Activated naive CD8-positive, alpha-beta T cell (primary cell): ENCODE results near the gene KBTBD6.
"Not testable (repeated sequence)": the region's sequence is repeated elsewhere in the genome, so short reads cannot be mapped to it uniquely, and the experiment has no call there.

ENCODE experiments used
- H3K27ac Mint-ChIP-seq: one replicate; pipeline ENCODE4 v1.8.0; 2021; ENCODE audit warnings: mixed read lengths
- H3K27me3 Mint-ChIP-seq: one replicate; pipeline ENCODE4 v1.8.0; 2021; ENCODE audit warnings: mixed read lengths
- H3K36me3 Mint-ChIP-seq: one replicate; pipeline ENCODE4 v1.8.0; 2021; ENCODE audit warnings: mixed read lengths
- H3K4me1 Mint-ChIP-seq: one replicate; pipeline ENCODE4 v1.8.0; 2021; ENCODE audit warnings: low read depth, mixed read lengths
- H3K4me3 Mint-ChIP-seq: one replicate; pipeline ENCODE4 v1.8.0; 2021; ENCODE audit warnings: mild to moderate bottlenecking, mixed read lengths
- H3K9me3 Mint-ChIP-seq: one replicate; pipeline ENCODE4 v1.8.0; 2021; ENCODE audit warnings: low read depth, mixed read lengths

KBTBD6 gene

GRCh38 chr13:41145136-41145908, 12.7 kb upstream of the KBTBD6 start:
- no peaks in the 10 kb centered on the region for H3K27me3 Mint-ChIP-seq
- no peak overlapping the region for H3K27ac Mint-ChIP-seq
- peaks cover 32% of the 10 kb centered on the region for H3K36me3 Mint-ChIP-seq
- H3K4me3 Mint-ChIP-seq = no peak overlapping the region
- no peaks in the 10 kb centered on the region for H3K4me1 Mint-ChIP-seq
- peaks cover 25% of the 10 kb centered on the region for H3K9me3 Mint-ChIP-seq

GRCh38 chr13:41144576-41144975, 12.0 kb upstream of the KBTBD6 start:
- Mint-ChIP-seq H3K4me1 (peaks cover 3% of the 10 kb centered on the region), H3K27ac (no peak overlapping the region)

DNA sequence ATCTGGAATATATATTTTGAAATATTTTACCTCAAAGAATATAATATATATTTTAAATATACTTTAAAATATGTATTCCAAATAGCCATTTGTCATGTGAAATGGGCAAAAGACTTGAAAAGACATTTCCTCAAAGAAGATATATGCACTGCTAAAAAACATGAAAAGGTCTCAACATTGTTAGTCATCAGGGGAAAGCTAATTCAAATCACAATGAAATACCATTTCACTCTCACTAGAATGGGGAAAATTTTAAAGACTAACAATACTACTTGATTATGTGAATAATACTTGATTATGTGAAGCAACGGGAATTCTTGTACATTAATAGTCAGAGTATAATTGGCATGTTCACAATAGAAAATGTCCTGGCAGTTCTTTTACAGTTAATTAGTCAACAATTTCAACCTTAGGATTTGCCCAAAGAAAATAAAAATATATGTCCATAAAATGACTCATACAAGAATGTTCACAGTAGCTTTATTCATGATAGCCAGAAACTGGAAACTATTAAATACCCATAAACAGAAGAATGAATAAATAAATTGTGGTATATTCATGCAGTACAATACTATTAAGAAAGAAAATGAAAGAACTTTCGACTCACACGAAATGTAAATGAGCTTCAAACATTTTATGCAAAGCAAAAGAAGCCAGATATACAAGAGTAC, 6.8 kb upstream of the KBTBD6 start:
- Mint-ChIP-seq H3K27ac (peak overlapping the region; percentile 50), H3K9me3 (no peaks in the 10 kb centered on the region), H3K36me3 (peaks cover 10% of the 10 kb centered on the region), H3K4me3 (no peak overlapping the region), H3K4me1 (peaks cover 6% of the 10 kb centered on the region), H3K27me3 (no peaks in the 10 kb centered on the region)

More at GRCh38 chr13:41144576-41144975, 12.0 kb upstream of the KBTBD6 start:
- Mint-ChIP-seq H3K4me3 (no peak overlapping the region), H3K36me3 (peaks cover 26% of the 10 kb centered on the region), H3K9me3 (peaks cover 18% of the 10 kb centered on the region), H3K27me3 (no peaks in the 10 kb centered on the region)

DNA sequence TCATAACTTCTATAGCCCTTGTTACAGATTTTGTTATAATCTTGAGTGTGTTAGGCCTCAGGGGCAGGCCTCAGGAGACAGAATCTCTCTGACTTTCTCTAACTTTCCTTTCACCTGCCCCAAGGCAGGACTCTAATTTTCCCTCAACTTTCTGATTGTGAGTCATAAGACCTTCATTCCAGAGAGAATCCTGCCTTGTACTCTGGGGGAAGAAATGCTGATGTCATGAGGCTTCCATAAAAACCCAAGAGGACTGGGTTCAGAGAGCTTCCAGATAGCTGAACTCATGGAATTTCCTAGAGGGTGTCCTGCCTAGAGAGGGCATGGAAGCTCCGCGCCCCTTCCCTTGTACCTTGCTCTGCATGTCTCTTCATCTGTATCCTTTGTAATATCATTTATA, 5.3 kb upstream of the KBTBD6 start:
- H3K27me3 Mint-ChIP-seq = no peaks in the 10 kb centered on the region
- H3K4me3 Mint-ChIP-seq = no peak overlapping the region
- H3K4me1 Mint-ChIP-seq = peaks cover 17% of the 10 kb centered on the region
- H3K27ac Mint-ChIP-seq = no peak overlapping the region
- H3K9me3 Mint-ChIP-seq = no peaks in the 10 kb centered on the region
- H3K36me3 Mint-ChIP-seq = peaks cover 13% of the 10 kb centered on the region

DNA sequence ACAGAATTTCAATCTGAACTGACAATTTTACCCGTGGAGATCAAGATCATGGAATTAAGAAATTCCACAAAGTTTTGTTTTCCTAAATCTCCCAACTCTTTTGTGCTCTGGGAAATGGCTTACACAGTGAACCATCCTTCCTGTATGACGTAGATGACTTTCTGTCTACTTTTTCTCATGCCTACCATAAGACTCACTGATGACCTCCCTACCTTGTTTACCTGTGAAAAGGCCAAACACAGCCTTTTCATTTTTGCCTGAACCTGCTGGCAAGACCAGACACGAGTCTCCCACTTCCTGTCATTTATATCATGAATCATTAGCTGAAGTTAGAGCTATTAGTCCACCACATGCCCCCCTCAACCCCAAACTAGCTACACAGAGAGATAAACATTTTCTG, 4.6 kb upstream of the KBTBD6 start:
- Mint-ChIP-seq H3K27ac (no peak overlapping the region), H3K36me3 (peaks cover 13% of the 10 kb centered on the region)

DNA sequence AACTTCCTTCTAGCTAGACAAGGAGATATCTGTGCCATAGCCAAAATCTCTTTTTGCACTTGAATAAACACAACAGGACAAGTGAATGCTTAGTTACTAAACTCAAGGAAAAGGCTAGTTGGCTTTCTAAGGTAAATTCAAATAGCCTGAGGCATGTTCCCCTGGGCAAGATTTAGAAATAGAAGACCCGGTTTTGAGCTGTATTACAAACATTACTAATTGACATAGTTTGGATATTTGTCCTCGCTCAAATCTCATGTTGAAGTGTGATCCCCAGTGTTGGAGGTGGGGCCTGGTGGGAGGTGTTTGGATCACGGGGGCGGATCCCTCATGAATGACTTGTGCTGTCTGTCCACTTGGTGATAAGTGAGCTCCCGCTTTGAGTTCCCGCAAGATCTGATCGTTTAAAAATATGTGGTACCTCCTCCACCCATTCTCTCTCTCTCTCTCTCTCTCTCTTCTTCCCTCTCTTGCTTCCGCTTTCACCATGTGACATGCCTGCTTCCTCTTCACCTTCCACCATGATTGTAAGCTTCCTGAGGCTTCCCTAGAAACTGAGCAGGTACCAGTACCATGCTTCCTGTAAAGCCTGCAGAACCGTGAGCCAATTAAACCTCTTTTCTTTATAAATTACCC, 3.9 kb upstream of the KBTBD6 start:
- Mint-ChIP-seq H3K27me3 (no peaks in the 10 kb centered on the region), H3K27ac (no peak overlapping the region)

More for the DNA sequence above, 4.6 kb upstream of the KBTBD6 start:
- Mint-ChIP-seq H3K9me3 (no peaks in the 10 kb centered on the region), H3K4me1 (peaks cover 24% of the 10 kb centered on the region), H3K4me3 (no peak overlapping the region), H3K27me3 (no peaks in the 10 kb centered on the region)

DNA sequence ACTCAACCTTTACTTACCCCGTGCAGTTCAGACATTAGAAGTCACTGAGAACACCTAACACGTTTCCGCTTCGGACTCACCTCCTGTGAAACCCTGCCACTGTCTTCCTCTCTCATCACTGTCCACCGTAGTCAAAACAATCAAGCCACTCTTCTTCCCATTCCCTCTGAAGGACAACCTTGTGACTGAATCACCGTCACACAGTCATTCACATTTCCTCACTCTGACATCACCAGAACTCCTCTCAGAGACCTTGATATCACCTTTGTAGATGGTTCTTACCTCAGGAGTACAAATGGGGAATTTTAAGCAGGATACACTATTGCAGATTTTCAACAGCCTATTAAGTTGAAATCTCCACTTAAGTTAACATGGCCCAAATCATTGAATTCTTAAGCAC, 1.3 kb upstream of the KBTBD6 start:
- H3K9me3 Mint-ChIP-seq = no peaks in the 10 kb centered on the region
- no peaks in the 10 kb centered on the region for H3K27me3 Mint-ChIP-seq
- peak overlapping the region; percentile 86 for H3K27ac Mint-ChIP-seq
- peak overlapping the region; percentile 99 for H3K4me3 Mint-ChIP-seq
- peaks cover 18% of the 10 kb centered on the region for H3K36me3 Mint-ChIP-seq
- H3K4me1 Mint-ChIP-seq = peaks cover 40% of the 10 kb centered on the region

More for the DNA sequence above, 3.9 kb upstream of the KBTBD6 start:
- H3K4me3 Mint-ChIP-seq = no peak overlapping the region
- H3K9me3 Mint-ChIP-seq = no peaks in the 10 kb centered on the region
- peaks cover 29% of the 10 kb centered on the region for H3K4me1 Mint-ChIP-seq
- H3K36me3 Mint-ChIP-seq = peaks cover 13% of the 10 kb centered on the region

DNA sequence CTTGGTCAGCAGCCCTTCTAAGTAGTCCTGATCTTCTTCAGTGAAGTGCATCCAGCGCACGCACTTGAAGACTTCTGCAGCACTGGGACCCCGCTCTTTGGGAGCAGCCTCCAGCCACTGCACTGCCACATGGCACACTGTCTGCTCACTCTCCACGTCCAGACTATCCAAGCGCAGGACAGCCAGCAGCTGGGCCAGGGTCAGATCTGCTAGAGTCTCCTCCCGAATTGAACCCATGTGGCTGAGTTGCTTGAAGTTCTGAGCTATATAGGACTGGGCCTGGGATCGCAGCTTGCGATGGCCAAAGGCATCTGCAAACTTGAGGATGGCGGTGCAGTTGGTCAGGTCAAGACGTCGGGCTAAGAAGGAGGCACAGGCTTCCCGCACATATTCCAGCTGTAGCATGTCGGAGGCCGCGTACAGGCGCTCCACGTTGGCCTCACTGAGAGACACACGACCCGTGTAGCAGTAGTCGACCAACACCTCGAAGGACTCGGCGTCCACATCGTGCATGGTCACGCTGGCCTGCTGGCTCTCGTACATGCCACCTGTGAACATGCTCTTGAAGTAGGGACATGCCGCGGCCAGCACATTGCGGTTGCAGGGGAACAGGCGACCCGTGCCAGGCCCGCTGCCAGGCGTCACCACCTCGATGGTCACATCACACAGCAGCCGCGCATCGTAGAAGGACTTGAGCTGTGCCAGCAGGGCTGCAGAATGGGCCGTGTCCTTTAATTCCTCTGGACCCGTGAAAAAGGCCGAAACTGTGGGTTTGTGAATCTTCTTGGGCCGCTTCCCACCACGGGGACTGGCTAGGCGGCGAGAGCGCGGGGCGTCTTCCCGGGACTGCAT, 716 bp downstream of the KBTBD6 start:
- not testable (repeated sequence) for H3K9me3 Mint-ChIP-seq, H3K27me3 Mint-ChIP-seq
- peaks cover 17% of the 10 kb centered on the region for H3K36me3 Mint-ChIP-seq
- H3K4me1 Mint-ChIP-seq = peaks cover 52% of the 10 kb centered on the region
- H3K27ac Mint-ChIP-seq = peak overlapping the region; percentile 97
- peak overlapping the region; percentile 99 for H3K4me3 Mint-ChIP-seq

DNA sequence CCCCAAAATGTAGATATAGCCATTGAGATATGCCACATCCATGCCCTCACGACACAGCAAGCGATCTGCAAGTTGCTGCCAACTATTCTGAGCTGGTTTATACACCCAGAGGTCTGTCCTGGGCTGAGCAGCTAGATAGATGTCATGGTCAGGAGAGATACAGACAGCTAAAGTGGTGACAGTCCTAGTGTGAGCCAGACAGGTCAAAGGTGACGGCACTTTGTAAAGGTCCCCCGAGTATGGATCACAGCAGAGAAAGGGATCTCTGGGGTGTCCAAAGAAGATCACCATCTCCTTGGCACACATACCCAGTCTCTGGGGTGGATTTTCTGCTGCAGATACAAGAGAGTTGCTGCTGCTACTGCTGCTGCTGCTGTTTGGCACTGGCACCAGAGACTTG, 1.4 kb downstream of the KBTBD6 start:
- Mint-ChIP-seq H3K4me1 (peaks cover 52% of the 10 kb centered on the region), H3K36me3 (peaks cover 16% of the 10 kb centered on the region), H3K27ac (peak overlapping the region; percentile 47), H3K4me3 (peak overlapping the region; percentile 99)
- not testable (repeated sequence) for H3K9me3 Mint-ChIP-seq, H3K27me3 Mint-ChIP-seq

- H3K4me3 Mint-ChIP-seq = peak overlapping the region; percentile 99
- peak overlapping the region; percentile 47 for H3K27ac Mint-ChIP-seq
- no peaks in the 10 kb centered on the region for H3K9me3 Mint-ChIP-seq
- H3K36me3 Mint-ChIP-seq = peaks cover 19% of the 10 kb centered on the region
- H3K27me3 Mint-ChIP-seq = no peaks in the 10 kb centered on the region
- H3K4me1 Mint-ChIP-seq = peaks cover 52% of the 10 kb centered on the region
These were observed 2.2 kb downstream of the KBTBD6 start for GRCh38 chr13:41130356-41130755.

DNA sequence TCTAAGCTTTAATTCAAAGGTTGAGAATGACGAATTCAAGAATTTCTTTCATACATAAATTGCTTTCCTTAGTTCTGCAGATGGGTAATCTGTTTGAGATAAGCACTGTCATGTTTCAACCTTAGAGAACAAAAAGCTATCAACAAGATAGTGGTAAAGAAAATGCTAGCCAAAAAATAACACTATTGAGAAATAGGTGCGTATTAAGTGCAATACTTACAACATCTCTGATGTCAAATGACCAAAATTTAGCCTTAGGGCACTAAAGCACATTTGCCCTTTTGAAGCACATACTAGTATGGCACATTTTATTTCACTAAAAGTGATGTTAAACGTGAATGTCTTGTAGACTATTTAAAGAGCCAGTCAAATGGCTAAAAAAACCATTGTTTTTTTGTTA, 4.9 kb downstream of the KBTBD6 start:
- Mint-ChIP-seq H3K27me3 (no peaks in the 10 kb centered on the region), H3K9me3 (no peaks in the 10 kb centered on the region), H3K36me3 (peaks cover 22% of the 10 kb centered on the region), H3K4me3 (no peak overlapping the region), H3K4me1 (peaks cover 41% of the 10 kb centered on the region), H3K27ac (no peak overlapping the region)

DNA sequence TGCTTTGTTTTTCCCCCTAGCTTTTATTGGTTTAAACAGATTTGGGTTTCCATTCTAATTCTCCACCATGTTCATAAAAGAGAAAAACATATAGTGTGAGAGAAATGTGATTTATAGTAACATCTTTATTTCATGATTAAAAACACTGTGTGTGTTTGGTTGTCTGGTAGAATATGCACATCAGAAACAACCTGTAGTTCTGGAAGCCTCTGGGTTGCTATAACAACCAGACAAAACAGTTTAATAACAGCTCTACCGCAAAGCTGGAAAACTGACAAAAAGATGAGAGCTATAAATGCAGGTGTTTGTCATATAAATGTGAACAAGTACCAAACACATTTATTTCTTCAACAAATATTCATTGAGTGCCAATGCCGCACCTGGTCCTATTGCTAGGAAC, 9.8 kb downstream of the KBTBD6 start:
- peaks cover 6% of the 10 kb centered on the region for H3K4me1 Mint-ChIP-seq
- no peak overlapping the region for H3K4me3 Mint-ChIP-seq
- H3K36me3 Mint-ChIP-seq = peaks cover 13% of the 10 kb centered on the region
- H3K27me3 Mint-ChIP-seq = no peaks in the 10 kb centered on the region
- H3K9me3 Mint-ChIP-seq = no peaks in the 10 kb centered on the region
- H3K27ac Mint-ChIP-seq = no peak overlapping the region

GRCh38 chr13:41117869-41118268, 14.7 kb downstream of the KBTBD6 start:
- Mint-ChIP-seq H3K36me3 (no peaks in the 10 kb centered on the region), H3K4me3 (no peak overlapping the region)

GRCh38 chr13:41111454-41111853, 21.1 kb downstream of the KBTBD6 start:
- no peak overlapping the region for H3K27ac Mint-ChIP-seq
- H3K36me3 Mint-ChIP-seq = no peaks in the 10 kb centered on the region
- H3K9me3 Mint-ChIP-seq = no peaks in the 10 kb centered on the region
- H3K27me3 Mint-ChIP-seq = no peaks in the 10 kb centered on the region
- H3K4me1 Mint-ChIP-seq = no peaks in the 10 kb centered on the region
- H3K4me3 Mint-ChIP-seq = no peak overlapping the region

More at GRCh38 chr13:41117869-41118268, 14.7 kb downstream of the KBTBD6 start:
- no peak overlapping the region for H3K27ac Mint-ChIP-seq
- H3K9me3 Mint-ChIP-seq = no peaks in the 10 kb centered on the region
- no peaks in the 10 kb centered on the region for H3K27me3 Mint-ChIP-seq
- peaks cover 4% of the 10 kb centered on the region for H3K4me1 Mint-ChIP-seq
